OCI-LY3 (cell line): ENCODE data around the gene GAS5.

Experiments
- CTCF ChIP-seq: fragments of 200-600, 300-600 bp; sonication (generic); IDR thresholded peaks from 2 replicates; pipeline ENCODE4 v1.5.1; 2014; ENCODE audit warnings: antibody characterized with exemption, low read length, low read depth
- EZH2phosphoT487 ChIP-seq: fragments of 200-600 bp; shearing (Covaris generic); IDR thresholded peaks from 2 replicates; pipeline ENCODE4 v1.6.1; 2018; ENCODE audit warnings: antibody characterized with exemption, mixed run types, low read depth

- TF ChIP-seq CTCF (no peak), EZH2phosphoT487 (no peak)
These were observed 35.0 kb downstream of the GAS5 start for GRCh38 chr1:173832748-173833147.
